ENCODE measurements around the gene RALGPS2.

The RALGPS2 gene

GRCh38 chr1:178959543-178960460, 234.8 kb downstream of the RALGPS2 start:
- TF ChIP-seq, protein P1, sequence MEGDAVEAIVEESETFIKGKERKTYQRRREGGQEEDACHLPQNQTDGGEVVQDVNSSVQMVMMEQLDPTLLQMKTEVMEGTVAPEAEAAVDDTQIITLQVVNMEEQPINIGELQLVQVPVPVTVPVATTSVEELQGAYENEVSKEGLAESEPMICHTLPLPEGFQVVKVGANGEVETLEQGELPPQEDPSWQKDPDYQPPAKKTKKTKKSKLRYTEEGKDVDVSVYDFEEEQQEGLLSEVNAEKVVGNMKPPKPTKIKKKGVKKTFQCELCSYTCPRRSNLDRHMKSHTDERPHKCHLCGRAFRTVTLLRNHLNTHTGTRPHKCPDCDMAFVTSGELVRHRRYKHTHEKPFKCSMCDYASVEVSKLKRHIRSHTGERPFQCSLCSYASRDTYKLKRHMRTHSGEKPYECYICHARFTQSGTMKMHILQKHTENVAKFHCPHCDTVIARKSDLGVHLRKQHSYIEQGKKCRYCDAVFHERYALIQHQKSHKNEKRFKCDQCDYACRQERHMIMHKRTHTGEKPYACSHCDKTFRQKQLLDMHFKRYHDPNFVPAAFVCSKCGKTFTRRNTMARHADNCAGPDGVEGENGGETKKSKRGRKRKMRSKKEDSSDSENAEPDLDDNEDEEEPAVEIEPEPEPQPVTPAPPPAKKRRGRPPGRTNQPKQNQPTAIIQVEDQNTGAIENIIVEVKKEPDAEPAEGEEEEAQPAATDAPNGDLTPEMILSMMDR (IDR thresholded peaks at IDR 0.05; ENCODE audit: low read depth, low read length), result no peak
- DNase-seq (ENCODE audit: low read depth in 2 of 2), result no peak
- H3K4me3 ChIP-seq (replicated peaks in 1 of 2; ENCODE audit: low read depth in 2 of 2, low read length in 2 of 2), result no peak overlapping the region

DNA sequence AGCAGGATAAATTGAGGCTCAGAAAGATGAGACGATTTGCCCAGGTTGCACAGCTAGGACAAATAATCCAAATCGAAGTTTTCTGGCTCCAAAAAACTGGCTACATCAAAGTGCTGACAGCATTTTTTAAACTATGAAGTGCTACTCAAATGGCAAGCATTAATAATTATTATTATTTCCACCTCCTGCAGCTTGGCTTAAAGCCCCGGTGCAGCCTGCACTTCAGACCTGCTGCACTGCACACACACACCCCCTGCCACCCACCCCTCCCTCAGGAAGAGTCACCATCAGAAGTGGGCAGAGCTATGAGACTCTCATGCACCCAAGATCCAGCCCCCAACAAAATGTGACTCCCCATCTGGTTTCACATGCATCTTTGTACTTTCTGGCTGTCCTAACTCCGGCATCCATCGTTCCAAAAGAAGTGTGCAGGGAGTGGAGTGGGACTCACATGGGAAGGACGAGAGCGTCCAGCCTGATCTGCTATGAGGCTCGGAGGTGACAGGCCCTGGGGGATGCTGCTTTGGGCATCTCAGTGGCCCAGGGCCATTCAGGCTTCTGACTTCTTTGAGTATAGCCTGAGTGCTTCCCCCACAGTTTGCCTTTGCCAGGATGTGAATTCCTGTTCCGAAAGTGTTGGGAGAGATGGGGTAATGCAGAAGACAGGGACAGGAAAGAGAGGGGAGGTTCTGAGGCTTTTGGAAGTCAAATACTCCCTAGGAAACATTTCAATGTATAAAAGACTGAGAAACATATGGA, 235.6 kb downstream of the RALGPS2 start:
- H3K4me3 ChIP-seq (replicated peaks in 1 of 2; ENCODE audit: low read depth in 2 of 2, low read length in 2 of 2), result no peak overlapping the region
- DNase-seq (ENCODE audit: low read depth in 2 of 2), result peak in 1 of 2 donors; percentile 15
- TF ChIP-seq, protein P1 (IDR thresholded peaks at IDR 0.05; ENCODE audit: low read depth, low read length), result no peak

GRCh38 chr1:178961331-178961730, 236.3 kb downstream of the RALGPS2 start:
- no peak overlapping the region for H3K4me3 ChIP-seq (replicated peaks in 1 of 2; ENCODE audit: low read depth in 2 of 2, low read length in 2 of 2)
- TF ChIP-seq, protein P1 (IDR thresholded peaks at IDR 0.05; ENCODE audit: low read depth, low read length), result no peak
- DNase-seq (ENCODE audit: low read depth in 2 of 2), result no peak

- no peak overlapping the region for H3K4me3 ChIP-seq (replicated peaks in 1 of 2; ENCODE audit: low read depth in 2 of 2, low read length in 2 of 2)
- TF ChIP-seq, protein P1 (IDR thresholded peaks at IDR 0.05; ENCODE audit: low read depth, low read length), result no peak
- no peak for DNase-seq (ENCODE audit: low read depth in 2 of 2)
Measured at GRCh38 chr1:178961868-178962267, 236.8 kb downstream of the RALGPS2 start.

DNA sequence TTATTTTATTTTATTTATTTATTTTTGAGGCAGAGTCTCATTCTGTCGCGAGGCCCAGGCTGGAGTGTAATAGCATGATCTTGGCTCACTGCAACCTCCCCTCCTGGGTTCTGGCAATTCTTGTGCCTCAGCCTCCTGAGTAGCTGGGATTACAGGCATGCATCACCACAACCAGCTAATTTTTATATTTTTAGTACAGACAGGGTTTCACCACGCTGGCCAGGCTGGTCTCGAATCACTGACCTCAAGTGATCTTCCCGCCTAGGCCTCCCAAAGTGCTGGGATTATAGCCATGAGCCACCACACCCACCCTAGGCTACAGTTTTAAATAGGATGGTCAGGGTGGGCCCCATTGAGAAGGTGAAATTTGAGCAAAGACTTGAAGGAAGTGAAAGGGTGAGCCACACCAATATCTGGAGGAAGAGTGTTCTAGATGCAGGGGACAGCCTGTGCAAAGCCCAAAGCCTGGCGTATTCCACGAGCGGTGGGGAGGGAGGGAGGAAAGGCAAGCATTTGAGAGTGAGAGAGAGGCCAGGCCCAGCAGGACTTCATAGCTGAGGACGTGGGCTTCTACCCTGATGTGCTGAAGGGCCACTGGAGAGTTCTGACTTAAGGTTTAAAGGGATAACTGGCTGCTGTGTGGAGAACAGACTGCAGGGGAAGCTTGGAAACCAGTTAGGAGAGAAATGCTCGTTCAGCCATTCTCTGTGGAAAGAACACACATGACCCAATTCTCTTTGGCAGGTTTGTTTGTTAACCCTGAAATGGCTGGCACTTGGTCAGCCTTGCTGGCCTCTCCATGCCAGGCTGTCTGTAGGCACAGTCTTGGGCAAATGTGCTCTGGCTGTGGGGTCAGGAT, 238.0 kb downstream of the RALGPS2 start:
- TF ChIP-seq, protein P1 (IDR thresholded peaks at IDR 0.05; ENCODE audit: low read depth, low read length), result no peak
- DNase-seq (ENCODE audit: low read depth in 2 of 2), result no peak
- no peak overlapping the region for H3K4me3 ChIP-seq (replicated peaks in 1 of 2; ENCODE audit: low read depth in 2 of 2, low read length in 2 of 2)

Measured in cardiac fibroblast (primary cell).